Stimulated activated CD8-positive, alpha-beta memory T cell treated with anti-CD3 and anti-CD28 coated beads, Interleukin-15, amount 100 ng/mL, for 24 hours (primary cell): ENCODE measurements around the gene NFATC2IP.
A peak's percentile ranks its signal among the peaks of the same experiment; 100 is the strongest.

Experiments
- DNase-seq: peaks from one replicate; pipeline ENCODE4 v3.0.0-alpha.2; 2020; ENCODE audit warnings: low read depth

The NFATC2IP gene

DNA sequence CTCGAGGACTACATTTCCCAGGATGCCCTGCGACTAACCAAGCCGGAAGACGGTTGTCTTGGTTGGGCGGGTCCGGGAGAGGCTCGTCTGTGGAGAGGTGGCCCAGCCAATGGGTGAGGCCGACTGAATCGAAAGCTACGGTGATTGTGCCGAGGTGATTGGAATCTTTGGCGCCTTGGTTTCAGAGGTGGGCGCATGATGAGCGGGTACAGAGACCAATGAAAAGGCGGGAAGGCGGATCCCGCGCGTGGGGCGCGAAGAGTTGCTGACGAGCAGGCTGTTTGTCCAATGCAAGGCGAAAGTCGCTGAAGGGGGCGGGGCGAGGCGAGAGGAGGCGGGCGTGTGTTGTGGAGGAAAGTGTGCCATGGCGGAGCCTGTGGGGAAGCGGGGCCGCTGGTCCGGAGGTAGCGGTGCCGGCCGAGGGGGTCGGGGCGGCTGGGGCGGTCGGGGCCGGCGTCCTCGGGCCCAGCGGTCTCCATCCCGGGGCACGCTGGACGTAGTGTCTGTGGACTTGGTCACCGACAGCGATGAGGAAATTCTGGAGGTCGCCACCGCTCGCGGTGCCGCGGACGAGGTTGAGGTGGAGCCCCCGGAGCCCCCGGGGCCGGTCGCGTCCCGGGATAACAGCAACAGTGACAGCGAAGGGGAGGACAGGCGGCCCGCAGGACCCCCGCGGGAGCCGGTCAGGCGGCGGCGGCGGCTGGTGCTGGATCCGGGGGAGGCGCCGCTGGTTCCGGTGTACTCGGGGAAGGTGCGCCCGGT, at the start of gene NFATC2IP:
Gene NFATC2IP, plus strand, starts transcription at position 290 of the 762 bp plus-strand sequence. Its CDS starts 75 bp downstream, at position 365.
- peak; percentile 96 for DNase-seq

DNA sequence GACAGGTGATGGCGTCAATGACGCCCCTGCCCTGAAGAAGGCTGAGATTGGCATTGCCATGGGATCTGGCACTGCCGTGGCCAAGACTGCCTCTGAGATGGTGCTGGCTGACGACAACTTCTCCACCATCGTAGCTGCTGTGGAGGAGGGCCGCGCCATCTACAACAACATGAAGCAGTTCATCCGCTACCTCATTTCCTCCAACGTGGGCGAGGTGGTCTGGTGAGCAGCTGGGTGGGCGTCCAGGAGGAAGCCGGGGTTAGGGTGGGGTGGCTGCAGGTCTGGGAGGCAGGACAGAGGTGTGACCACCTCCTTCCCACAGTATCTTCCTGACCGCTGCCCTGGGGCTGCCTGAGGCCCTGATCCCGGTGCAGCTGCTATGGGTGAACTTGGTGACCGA, 48.9 kb upstream of the NFATC2IP start:
- no peak for DNase-seq

DNA sequence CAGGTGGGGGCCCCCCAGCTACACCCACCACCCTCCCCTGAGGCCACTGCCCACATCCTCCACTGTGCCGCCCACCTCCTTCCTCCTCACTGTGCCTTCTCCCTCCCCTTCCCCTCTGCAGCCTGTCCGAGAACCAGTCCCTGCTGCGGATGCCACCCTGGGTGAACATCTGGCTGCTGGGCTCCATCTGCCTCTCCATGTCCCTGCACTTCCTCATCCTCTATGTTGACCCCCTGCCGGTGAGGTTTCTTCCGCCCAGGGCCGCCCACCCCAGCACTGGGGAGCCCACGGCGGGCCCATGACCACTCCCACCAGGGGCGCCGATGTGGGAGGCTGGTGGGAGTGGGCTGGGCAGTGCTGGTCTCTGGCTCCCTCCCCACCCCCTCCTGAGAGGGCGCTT, 47.8 kb upstream of the NFATC2IP start:
- no peak for DNase-seq

DNA sequence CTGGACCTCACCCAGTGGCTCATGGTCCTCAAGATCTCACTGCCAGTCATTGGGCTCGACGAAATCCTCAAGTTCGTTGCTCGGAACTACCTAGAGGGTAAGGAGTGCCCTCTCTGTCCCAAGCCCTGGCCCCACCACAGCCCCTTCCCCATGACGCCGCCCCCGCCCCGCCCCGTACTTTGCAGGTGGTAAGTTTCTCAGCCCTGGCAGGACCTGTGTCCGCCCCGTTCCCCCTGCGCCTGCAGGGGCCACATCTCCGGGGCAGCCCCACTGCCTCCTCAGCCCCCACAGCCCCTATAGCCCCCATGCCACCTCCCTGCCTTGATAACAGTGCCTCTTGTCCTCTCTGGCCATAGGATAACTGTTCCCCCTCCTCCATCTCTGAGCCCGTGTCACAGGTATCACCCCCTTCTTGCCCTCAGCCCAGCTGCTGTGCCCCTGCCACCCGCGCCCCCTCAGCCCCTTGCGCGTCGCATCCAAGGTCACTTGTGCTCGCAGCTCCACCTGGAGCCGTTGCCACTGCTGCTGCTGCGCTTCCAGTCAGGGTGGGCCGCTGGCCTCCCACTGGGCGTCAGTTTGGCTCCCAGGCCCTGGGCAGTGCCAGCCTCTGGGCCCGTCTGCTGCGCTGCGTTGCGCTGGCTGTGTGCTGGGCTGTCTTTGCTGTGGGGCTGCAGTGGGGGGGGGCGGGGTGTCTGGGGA, 47.2 kb upstream of the NFATC2IP start:
- no peak for DNase-seq

DNA sequence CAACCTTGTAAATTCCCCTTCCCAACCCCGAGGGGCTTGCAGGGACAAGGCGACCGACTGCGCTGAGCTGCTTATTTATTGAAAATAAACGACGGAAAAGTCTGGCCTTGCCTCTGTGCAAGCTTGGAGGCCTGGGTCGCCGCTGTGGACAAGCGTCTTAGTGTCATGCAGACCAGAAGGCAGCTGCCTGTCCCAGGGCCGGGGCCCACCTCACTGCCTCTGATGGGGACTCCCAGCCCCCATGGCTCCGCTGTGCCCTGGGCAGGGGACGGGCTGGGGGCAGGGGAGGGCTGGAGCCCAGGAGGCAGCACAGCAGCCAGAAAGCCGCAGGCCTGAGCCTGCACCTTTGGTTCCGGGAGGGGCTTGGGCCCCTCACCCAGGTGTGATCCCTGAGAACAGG, 46.4 kb upstream of the NFATC2IP start:
- no peak for DNase-seq

DNA sequence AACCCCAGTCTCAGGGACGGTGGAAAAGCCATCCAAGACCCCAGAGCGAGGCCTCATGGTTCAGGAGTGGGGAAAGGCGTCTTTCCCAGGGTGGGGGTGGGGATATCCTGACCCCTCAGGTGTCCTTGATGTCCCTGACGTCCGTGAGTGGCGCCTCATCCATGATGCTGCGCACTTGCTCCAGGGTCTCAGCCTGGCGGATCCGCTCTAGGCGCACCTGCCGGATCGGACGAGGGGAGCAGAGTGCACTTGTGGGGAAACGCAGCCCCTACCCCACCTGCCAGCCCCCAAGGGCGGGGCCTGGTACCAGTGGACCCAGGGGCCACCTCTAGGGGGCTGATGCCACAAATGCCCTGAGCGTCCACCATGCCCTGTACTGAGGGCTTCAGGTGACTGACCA, 45.9 kb upstream of the NFATC2IP start:
- no peak for DNase-seq

DNA sequence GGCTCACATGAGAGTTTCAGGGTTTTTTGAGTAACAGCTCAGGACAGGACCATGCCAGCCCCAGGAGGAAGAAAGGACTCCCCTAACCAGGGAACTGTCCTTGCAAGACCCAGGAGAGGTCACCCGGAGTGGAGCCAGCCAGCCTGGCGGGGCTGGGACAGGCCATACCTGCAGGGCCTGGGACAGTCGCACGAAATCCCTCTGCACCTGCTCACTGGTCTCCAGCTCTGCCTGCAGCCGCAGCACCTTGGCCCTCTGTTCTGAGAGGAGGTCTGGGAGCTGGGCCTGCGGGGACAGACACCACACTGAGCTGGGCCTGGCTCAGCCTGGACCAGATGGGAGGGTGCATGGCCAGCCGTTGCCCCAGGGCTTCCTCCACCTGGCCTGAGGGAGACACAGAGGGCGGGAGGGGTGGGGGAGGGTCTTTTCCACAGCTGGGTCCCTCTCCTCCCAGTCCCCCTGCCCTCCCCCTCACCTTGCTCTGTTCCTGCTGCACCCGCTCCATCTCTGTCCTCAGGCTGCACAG, 45.4 kb upstream of the NFATC2IP start:
- no peak for DNase-seq

DNA sequence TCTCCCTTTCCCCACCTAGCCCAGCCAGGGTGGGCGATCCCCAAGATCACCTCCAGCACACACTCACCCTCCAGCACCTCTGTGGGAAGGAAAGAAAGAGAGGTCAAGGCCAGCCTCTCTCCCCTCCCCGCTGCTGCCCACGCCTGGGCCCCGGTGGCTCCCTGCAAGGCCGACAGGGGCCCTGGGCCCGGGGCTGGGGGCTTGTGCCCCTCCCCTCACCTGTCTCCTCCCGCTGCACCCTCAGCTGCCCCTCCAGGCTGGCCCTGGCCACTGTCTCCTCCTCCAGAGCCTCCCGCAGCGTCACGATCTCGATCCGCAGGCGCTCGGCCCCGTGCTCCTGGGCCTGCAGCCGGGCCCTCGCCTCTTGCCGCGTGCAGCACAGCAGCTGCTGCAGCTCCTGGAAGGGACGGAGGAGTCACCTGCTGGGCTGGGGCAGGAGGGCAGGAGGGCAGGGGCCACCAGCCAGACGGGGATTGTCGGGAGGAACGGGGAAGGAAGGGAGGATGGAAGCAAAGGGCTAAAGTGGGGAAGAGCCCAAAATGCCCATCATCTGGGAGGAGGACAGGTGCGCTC, 44.9 kb upstream of the NFATC2IP start:
- no peak for DNase-seq

DNA sequence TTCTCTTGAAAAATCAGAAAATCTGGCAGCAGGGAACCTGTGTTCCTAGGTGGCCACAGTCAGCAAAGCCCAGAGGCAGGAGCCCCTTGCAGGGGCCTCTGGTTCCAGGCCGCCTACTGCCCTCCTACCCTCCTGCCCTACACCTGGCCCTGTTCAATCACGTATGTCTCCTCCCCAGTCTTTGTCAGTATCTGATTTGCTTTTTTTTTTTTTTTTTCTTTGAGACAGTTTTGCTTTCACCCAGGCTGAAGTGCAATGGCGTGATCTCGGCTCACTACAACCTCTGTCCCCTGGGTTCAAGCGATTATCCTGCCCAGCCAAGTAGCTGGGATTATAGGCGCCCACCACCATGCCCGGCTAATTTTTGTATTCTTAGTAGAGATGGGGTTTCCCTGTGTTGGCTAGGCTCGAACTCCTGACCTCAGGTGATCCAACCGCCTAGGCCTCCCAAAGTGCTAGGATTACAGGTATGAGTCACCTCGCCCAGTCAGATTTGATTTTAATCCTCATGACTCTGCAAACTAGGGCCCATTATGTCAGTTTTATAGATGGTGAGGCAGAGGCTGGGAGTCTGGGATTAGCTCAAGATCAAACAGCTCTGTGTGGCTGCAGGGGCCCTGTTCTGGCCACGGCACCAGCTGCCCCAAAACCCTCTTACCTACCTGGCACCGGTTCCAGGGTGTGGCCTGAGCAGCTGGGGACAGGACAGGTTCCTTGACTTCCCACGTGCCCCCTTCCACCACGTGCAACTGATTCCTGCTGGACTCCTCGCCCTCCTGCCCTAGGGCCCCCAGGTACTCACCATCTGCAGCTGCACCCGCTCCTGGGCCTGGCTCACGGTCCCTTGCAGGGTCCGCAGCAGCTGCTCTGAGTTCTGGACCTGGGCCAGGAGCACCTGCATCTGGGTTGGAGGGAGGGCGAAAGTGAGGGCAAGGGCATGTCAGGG, 40.4 kb upstream of the NFATC2IP start:
- DNase-seq, result no peak

DNA sequence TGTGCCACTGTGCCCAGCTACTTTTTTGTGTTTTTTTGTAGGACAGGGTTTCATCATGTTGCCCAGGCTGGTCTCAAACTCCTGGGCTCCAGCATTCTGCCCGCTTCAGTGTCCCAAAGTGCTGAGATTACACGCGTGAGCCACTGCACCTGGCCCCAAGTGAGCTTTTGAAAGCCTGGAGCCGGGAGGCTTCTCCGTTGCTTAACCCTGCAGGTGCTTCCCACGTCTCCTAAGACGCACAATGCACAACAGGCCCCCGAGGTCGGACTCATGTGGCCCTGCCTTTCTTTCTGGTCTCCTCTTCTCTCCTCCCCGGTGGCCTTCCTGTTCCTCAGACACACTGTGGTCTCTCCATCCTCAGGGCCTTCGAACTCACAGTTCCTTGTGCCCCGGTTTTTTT, 38.2 kb upstream of the NFATC2IP start:
- no peak for DNase-seq

DNA sequence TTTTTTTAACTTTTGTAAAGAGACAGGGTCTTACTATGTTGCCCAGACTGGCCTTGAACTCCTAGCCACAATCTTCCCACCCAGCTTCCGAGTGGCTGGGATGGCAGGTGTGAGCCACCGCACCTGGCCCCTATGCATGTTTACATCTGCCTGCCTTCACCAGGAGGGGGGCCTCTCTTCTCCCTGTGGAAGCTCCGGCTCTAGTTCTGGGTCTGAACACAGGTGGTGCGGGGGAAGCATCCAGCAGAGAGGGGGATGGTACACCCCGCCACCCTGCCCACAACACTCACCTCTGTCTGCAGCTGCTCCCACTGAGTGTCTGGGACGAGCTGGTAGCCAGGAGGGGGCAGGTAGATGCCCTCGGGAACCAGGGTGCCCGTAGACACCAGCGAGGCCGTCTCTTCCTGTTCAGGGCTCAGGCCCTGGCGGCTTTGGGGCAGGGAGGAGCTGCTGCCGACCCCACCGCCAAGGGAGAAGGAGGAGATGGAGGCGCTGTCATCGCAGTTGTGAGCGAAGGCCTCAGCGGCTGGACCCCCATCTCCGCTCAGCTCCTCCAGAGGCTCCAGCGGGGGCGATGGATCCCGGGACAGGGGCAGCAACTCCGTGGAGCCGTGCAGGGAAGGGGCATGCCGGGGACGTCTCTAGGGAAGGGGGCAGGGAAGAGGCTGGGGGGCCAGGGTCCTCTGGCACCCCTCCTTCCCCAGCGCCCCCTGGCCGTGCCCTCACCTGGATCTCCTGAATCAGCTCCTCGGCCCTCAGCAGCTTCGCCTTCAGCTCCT, 36.6 kb upstream of the NFATC2IP start:
- DNase-seq, result no peak

DNA sequence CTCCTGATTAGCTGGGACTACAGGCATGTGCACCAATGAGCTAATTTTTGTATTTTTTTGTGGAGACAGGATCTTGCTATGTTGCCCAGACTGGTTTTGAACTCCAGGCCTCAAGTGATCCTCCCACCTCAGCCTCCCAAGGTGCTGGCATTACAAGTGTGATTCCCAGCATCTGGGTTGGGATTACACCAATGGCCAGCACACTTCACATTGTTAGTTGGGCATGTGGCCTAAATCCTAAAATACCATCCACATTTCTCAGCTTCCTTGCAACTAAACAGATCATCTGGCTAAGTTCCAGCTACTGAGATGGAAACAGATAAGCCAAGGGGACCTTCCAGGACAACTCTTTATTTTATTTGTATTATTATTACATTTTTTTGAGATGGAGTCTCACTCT, 35.6 kb upstream of the NFATC2IP start:
- no peak for DNase-seq

DNA sequence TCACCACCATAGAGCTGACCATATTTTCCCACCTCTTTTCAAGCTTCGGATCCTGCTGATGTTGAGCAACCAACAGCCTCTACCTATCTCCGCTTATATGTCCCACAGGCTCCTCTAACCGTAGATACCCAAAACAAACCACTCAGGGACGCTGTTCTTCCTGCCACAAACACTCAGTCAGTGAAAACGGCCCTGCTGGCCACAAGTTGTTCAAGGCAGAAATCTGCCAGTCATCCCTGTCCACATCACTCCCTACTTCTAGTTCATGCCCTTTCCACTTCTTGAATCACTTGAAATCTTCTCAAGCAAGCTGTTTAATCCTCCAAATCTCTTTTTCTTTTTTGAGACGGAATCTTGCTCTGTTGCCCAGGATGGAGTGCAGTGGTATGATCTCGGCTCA, 33.6 kb upstream of the NFATC2IP start:
- DNase-seq, result no peak

DNA sequence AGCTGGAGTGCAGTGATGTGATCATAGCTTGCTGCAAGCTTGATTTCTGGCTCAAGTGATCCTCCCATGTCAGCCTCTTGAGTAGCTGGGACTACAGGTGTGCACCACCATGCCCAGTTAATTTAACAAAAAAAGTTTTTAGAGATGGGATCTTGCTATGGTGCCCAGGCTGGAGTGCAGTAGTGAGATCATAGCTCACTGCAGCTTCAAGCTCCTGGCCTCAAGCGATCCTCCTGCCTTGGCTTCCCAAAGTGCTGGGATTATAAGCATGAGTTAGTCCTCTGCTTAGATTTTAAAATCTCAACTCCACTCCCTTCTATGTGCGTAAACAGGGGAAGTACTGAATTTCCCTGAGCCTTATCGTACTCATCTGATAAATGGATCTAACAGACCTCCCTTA, 32.0 kb upstream of the NFATC2IP start:
- no peak for DNase-seq

DNA sequence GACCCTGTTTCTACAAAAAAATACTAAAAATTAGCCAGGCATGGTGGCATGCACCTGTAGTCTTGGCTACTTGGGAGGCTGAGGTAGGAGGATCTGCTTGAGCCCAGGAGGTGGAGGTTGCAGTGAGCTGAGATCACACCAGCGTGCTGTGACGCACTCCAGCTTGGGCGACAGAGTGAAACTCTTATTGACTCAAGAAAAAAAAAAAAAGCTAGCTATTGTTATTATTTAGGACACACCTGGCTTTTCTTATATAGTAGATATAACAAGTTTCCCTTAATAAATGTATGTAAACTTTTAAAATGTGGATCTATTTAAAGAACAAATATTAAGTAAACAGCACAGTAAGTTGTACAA, 27.5 kb upstream of the NFATC2IP start:
- DNase-seq, result no peak

DNA sequence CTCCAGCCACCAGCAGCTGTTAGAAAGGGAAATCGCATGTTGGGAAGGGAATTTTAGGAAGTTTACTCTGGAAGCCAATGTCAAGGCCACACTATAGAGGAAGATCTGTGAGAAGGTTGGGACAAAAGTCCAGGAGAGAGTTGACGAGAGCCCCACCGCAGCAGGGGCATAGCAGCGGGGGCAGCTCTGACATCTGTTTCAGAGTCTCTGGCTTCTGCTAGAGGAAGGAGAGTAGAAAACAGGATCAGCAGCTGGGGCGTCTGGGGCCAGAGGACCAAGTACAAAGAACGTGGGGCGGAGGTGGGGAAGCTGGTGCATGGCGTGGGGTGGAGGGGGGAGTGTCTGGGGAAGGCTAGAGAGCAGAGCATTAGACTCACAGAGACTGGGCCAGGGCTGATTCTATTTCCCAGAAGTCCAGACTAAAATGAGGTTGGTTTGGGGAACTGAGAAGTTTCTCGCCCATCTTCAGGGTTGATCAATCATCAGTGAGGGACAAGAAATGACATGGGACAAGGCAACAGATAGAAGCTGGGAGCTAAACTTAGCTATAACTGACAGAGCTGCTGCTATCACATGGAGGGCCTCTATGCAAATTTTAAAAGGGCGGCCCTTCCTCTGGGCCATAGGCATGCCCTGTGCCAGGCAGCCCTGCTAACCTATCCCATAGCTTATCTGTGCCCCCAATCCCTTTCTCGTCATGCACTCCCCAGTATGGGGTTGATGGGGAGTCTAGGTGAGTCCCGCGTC, 26.9 kb upstream of the NFATC2IP start:
- DNase-seq, result no peak

DNA sequence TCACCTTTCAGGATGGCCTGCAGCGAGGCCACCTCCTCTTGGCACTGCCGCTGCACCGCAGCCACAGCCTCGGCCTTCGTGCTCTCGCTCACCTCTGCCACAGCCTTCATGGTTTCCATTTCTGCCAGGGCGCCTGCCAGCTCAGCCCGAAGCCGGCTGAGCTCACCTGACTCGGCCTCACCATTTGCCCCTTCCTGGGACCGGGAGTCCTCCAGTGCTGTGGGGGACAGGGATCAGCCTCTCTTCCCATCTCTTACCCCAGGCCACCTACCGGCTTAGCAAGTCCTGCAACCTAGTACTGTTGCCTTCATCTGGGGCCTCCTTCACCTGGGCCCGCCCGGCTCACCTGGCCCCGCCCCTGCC, 26.4 kb upstream of the NFATC2IP start:
- no peak for DNase-seq

DNA sequence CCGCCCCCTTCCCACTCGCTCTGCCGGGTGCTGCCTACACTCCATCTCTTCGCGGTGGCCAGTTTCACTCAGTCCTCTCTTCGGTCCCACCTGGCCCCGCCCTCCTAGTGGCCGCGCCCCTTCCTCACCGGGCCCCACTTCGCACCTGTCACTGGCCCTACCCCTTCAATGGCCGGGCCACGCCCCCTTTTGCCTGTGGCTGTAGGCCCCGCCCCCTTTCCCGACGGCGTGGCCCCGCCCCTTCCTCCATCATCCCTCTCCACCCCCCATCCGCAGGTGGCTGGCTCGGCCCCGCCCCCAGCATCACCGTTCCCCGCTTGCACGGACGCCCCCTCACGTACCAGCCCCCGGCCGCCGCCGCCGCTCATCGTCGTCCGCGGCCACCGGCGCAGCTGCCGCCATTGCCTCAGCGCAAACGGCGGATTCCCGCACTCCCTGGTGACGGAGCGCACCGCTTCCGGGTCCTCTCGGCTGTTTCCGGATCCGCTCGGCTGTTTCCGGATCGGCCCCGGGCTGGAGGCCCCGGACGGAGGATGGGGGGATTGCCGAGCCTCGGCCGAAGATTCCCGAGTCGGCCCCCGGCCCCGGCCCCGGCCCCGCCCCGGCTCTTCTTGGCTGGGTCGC, 25.9 kb upstream of the NFATC2IP start, which contains the start of gene RABEP2:
Gene RABEP2, minus strand, starts transcription at position 477 of the 624 bp plus-strand sequence. Its CDS starts 75 bp downstream, at position 402.
- peak; percentile 97 for DNase-seq

DNA sequence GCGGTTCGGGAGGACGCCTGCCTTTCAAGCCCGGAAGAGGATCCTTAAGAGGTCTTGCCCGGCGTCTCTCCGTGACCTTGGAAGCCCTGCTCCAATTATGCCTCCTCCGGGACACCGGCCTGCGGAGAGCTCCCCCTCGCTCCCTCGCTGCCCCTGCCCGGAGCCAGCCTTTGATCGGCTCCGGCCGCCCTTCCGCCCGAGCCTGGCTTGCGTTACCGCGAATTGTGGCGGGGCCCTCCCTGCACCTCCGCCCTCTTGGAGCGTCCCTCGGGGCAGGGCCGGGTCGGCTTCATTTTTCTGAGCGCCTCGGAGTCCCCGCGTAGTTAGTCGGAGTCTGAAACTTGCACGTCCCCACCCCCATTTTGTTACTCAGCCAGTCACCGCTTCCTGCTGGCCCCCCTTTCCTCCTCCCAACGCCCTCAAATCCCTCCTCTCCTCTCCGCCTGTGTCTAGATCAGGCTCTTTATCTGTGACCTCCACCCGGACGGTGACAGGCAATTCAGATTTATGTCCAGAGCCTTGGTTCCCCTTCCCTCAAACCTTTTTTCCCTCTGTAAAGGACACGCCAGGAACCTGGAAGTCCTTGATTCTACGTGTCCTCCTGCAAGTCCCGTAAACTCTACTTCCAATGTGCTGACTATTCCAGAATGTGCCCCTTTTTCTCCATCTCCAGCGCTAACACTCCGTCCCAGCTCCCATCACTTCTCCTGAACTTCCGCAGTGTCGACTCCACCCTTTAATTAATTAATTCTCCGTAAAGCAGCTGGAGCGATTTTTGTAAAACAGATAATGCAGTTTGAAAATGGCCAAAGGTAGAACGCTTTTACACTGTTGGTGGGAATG, 25.1 kb upstream of the NFATC2IP start:
- DNase-seq, result no peak
